Smooth muscle cell (in vitro differentiated cells): Measurements from ENCODE around the gene ZNF500. TPM values are rescaled to one million over a fixed set of nuclear protein-coding genes. Genes with fewer than 3 reads are reported as not detected.

Source experiments
- DNase-seq: peaks from one replicate; lab custom pipeline; 2025; ENCODE audit not compliant: unreplicated experiment; lab: John Stamatoyannopoulos, UW
- H2AFZ ChIP-seq: fragments of 200-600 bp; sonication (generic); 2 replicates; pipeline ENCODE4 v1.6.0; 2016; ENCODE audit warnings: antibody characterized with exemption, low read depth, mild to moderate bottlenecking
- H3F3A ChIP-seq: fragments of 200-600 bp; sonication (generic); 2 replicates; pipeline ENCODE4 v1.6.0; 2017; ENCODE audit warnings: antibody characterized with exemption, low read depth
- H3K27ac ChIP-seq: fragments of 200-600 bp; sonication (generic); 2 replicates; pipeline ENCODE4 v1.5.1; 2016; ENCODE audit warnings: low read depth, mild to moderate bottlenecking
- H3K27me3 ChIP-seq: fragments of 200-600 bp; sonication (generic); 2 replicates; pipeline ENCODE4 v1.6.1; 2016; ENCODE audit warnings: low read depth, mild to moderate bottlenecking
- H3K36me3 ChIP-seq: fragments of 200-600 bp; sonication (generic); 2 replicates; pipeline ENCODE4 v1.5.1; 2016; ENCODE audit warnings: low read depth
- H3K4me1 ChIP-seq: fragments of 200-600 bp; sonication (generic); 2 replicates; pipeline ENCODE4 v1.5.1; 2016; ENCODE audit warnings: low read depth
- H3K4me2 ChIP-seq: fragments of 200-600 bp; sonication (generic); 2 replicates; pipeline ENCODE4 v1.6.0; 2016; ENCODE audit warnings: mild to moderate bottlenecking
- H3K4me3 ChIP-seq: fragments of 200-600 bp; sonication (generic); 2 replicates; pipeline ENCODE4 v1.5.1; 2016; ENCODE audit warnings: mild to moderate bottlenecking
- H3K79me2 ChIP-seq: fragments of 200-600 bp; sonication (generic); 2 replicates; pipeline ENCODE4 v1.6.0; 2016; ENCODE audit warnings: low read depth, mild to moderate bottlenecking
- H3K9ac ChIP-seq: fragments of 200-600 bp; sonication (generic); 2 replicates; pipeline ENCODE4 v1.6.0; 2016; ENCODE audit warnings: low read depth
- H3K9me3 ChIP-seq: fragments of 200-600 bp; sonication (generic); replicated peaks from 2 replicates; pipeline ENCODE4 v1.5.1; 2016; ENCODE audit warnings: low read depth
- H4K20me1 ChIP-seq: fragments of 200-600 bp; sonication (generic); 2 replicates; pipeline ENCODE4 v1.6.0; 2016; ENCODE audit warnings: low read depth
- CTCF ChIP-seq: fragments of 200-600 bp; sonication (generic); IDR thresholded peaks from 2 replicates; pipeline ENCODE4 v1.5.1; 2017; ENCODE audit warnings: borderline replicate concordance, mild to moderate bottlenecking, antibody characterized with exemption; ENCODE audit not compliant: insufficient read depth, poor library complexity, severe bottlenecking
- WGBS: methylation state at CpG from one replicate; pipeline ENCODE4 v1.1.7; 2016; ENCODE audit warnings: low lambda C conversion rate; 5-methylcytosine and 5-hydroxymethylcytosine counted together
- polyA plus RNA-seq: library from polyadenylated mRNA; unstranded; fragments of >200 nt; fragmentation: Nextera tagmentation; extraction: Ambion mirVana; gene quantifications from 2 replicates; pipeline ENCODE4 v1.2.1, GENCODE V29; 2016
- total RNA-seq: library from RNA; depleted of rRNA; stranded (reverse); fragments of >200 nt; gene quantifications from 2 replicates; pipeline ENCODE4 v1.2.3, GENCODE V29; 2014

ZNF500 gene
- total and polyA plus RNA-seq, 2 experiments from 2014 or later, result 4.1 to 7.1 TPM

GRCh38 chr16:4771646-4772045, 4.7 kb upstream of the ZNF500 start:
- TF ChIP-seq CTCF, result no peak
- peaks cover 9% of the 10 kb centered on the region for H3K4me1 ChIP-seq
- H3K27me3 ChIP-seq, result no peaks in the 10 kb centered on the region

GRCh38 chr16:4769306-4769638, 2.3 kb upstream of the ZNF500 start:
- Histone ChIP-seq H3K79me2 (peaks cover 23% of the 10 kb centered on the region), H3K27me3 (no peaks in the 10 kb centered on the region), H3K4me2 (peak overlapping the region; percentile 98), H3K4me3 (peak overlapping the region; percentile 57), H3K4me1 (peaks cover 14% of the 10 kb centered on the region), H3K27ac (no peak overlapping the region), H3K36me3 (no peaks in the 10 kb centered on the region), H3K9me3 (no peaks in the 10 kb centered on the region), H2AFZ (peak overlapping the region; percentile 84), H3K9ac (no peak overlapping the region), H4K20me1 (no peaks in the 10 kb centered on the region), H3F3A (peaks cover 9% of the 10 kb centered on the region)
- 85% methylated on average over 7 of the region's 7 CpGs for WGBS
- no peak for DNase-seq
- no peak for TF ChIP-seq CTCF

More at GRCh38 chr16:4771646-4772045, 4.7 kb upstream of the ZNF500 start:
- Histone ChIP-seq H3K27ac (no peak overlapping the region), H3F3A (peaks cover 9% of the 10 kb centered on the region), H3K9me3 (no peaks in the 10 kb centered on the region), H2AFZ (no peak overlapping the region), H3K36me3 (no peaks in the 10 kb centered on the region), H3K79me2 (peaks cover 3% of the 10 kb centered on the region), H3K9ac (no peak overlapping the region), H3K4me3 (no peak overlapping the region), H3K4me2 (no peak overlapping the region), H4K20me1 (no peaks in the 10 kb centered on the region)
- 81% methylated on average over 3 of the region's 3 CpGs for WGBS
- no peak for DNase-seq

GRCh38 chr16:4768549-4769305, 1.8 kb upstream of the ZNF500 start:
- Histone ChIP-seq H3K4me3 (peak overlapping the region; percentile 57), H3K27ac (peak overlapping the region; percentile 54), H3K9ac (peak overlapping the region; percentile 12), H3F3A (peaks cover 9% of the 10 kb centered on the region), H2AFZ (peak overlapping the region; percentile 84), H3K9me3 (no peaks in the 10 kb centered on the region), H4K20me1 (no peaks in the 10 kb centered on the region), H3K4me1 (peaks cover 14% of the 10 kb centered on the region), H3K4me2 (peak overlapping the region; percentile 98), H3K27me3 (no peaks in the 10 kb centered on the region), H3K36me3 (no peaks in the 10 kb centered on the region), H3K79me2 (peaks cover 23% of the 10 kb centered on the region)
- TF ChIP-seq CTCF, result no peak
- WGBS, result 5% methylated on average over 45 of the region's 48 CpGs
- DNase-seq, result peak; percentile 81
